Astrocyte (in vitro differentiated cells and primary cell): ENCODE data around the gene DLGAP1. TPM values are rescaled to one million over a fixed set of nuclear protein-coding genes. Genes with fewer than 3 reads are reported as not detected.

Experiments
- DNase-seq: peaks from one replicate; pipeline ENCODE4 v3.0.0-alpha.2; 2010; ENCODE audit warnings: low read depth
- FAIRE-seq: peaks from 2 replicates; lab custom pipeline; 2011; peaks lifted over from hg19 to GRCh38; lab: Jason Lieb, UNC
- H2AFZ ChIP-seq: 2 replicates; pipeline ENCODE4 v1.6.0; 2012; ENCODE audit warnings: low read depth, low read length, inconsistent platforms
- H3K27ac ChIP-seq: 2 replicates; pipeline ENCODE4 v1.5.1; 2011; ENCODE audit warnings: low read depth, low read length, inconsistent platforms
- H3K27me3 ChIP-seq: 2 replicates; pipeline ENCODE4 v1.6.0; 2011; ENCODE audit warnings: low read length, inconsistent platforms; ENCODE audit not compliant: insufficient read depth
- H3K36me3 ChIP-seq: 2 replicates; pipeline ENCODE4 v1.5.1; 2011; ENCODE audit warnings: low read length, inconsistent platforms; ENCODE audit not compliant: insufficient read depth
- H3K4me1 ChIP-seq: 2 replicates; pipeline ENCODE4 v1.5.1; 2011; ENCODE audit warnings: low read length, inconsistent platforms; ENCODE audit not compliant: insufficient read depth
- H3K4me2 ChIP-seq: 2 replicates; pipeline ENCODE4 v1.6.0; 2012; ENCODE audit warnings: low read length, inconsistent platforms
- H3K4me3 ChIP-seq: 2 replicates; pipeline ENCODE4 v1.5.1; 2011; ENCODE audit warnings: low read depth, mild to moderate bottlenecking, low read length, inconsistent platforms; ENCODE audit not compliant: insufficient read depth
- H3K79me2 ChIP-seq: 2 replicates; pipeline ENCODE4 v1.6.0; 2012; ENCODE audit warnings: mild to moderate bottlenecking, low read length, inconsistent platforms; ENCODE audit not compliant: insufficient read depth
- H3K9ac ChIP-seq: 2 replicates; pipeline ENCODE4 v1.6.0; 2012; ENCODE audit warnings: mild to moderate bottlenecking, low read length, inconsistent platforms
- H3K9me3 ChIP-seq: 2 replicates; pipeline ENCODE4 v1.5.1; 2012; ENCODE audit warnings: low read depth, mild to moderate bottlenecking, low read length, inconsistent platforms; ENCODE audit not compliant: insufficient read depth
- H4K20me1 ChIP-seq: 2 replicates; pipeline ENCODE4 v1.6.0; 2012; ENCODE audit warnings: low read length, inconsistent platforms; ENCODE audit not compliant: insufficient read depth
- H3K27ac Mint-ChIP-seq: one replicate; pipeline ENCODE4 v1.8.0; 2021; ENCODE audit warnings: mild to moderate bottlenecking, mixed read lengths; ENCODE audit not compliant: unreplicated experiment
- H3K27me3 Mint-ChIP-seq: one replicate; pipeline ENCODE4 v1.8.0; 2021; ENCODE audit warnings: low read depth, mixed read lengths; ENCODE audit not compliant: unreplicated experiment
- H3K36me3 Mint-ChIP-seq: one replicate; pipeline ENCODE4 v1.8.0; 2021; ENCODE audit warnings: low read depth, mixed read lengths; ENCODE audit not compliant: unreplicated experiment
- H3K4me1 Mint-ChIP-seq: one replicate; pipeline ENCODE4 v1.8.0; 2021; ENCODE audit warnings: low read depth, mixed read lengths; ENCODE audit not compliant: unreplicated experiment
- H3K4me3 Mint-ChIP-seq: one replicate; pipeline ENCODE4 v1.8.0; 2021; ENCODE audit warnings: mild to moderate bottlenecking, moderate library complexity, mixed read lengths; ENCODE audit not compliant: unreplicated experiment
- H3K9me3 Mint-ChIP-seq: one replicate; pipeline ENCODE4 v1.8.0; 2021; ENCODE audit warnings: mild to moderate bottlenecking, mixed read lengths; ENCODE audit not compliant: unreplicated experiment
- CTCF ChIP-seq: IDR thresholded peaks from 2 replicates; pipeline ENCODE4 v1.5.1; 2011; ENCODE audit warnings: low read depth, mild to moderate bottlenecking, inconsistent platforms, low read length, moderate library complexity; ENCODE audit not compliant: insufficient read depth
- EZH2 ChIP-seq: IDR thresholded peaks from 2 replicates; pipeline ENCODE4 v1.6.1; 2012; ENCODE audit warnings: mild to moderate bottlenecking, low read length, inconsistent platforms; ENCODE audit not compliant: insufficient read depth
- total RNA-seq: library from RNA; stranded (reverse); gene quantifications from 2 replicates; pipeline ENCODE4 v1.2.1, GENCODE V29; 2021

Gene DLGAP1
- total RNA-seq, 1 donor from 2014 or later, result 2.3 TPM

GRCh38 chr18:3455907-3456685 is 999.0 kb downstream of the DLGAP1 start:
- peaks cover 20% of the 10 kb centered on the region for H4K20me1 ChIP-seq
- no peaks in the 10 kb centered on the region for H3K27me3 ChIP-seq
- Mint-ChIP-seq H3K27ac (peak overlapping the region; percentile 92), H3K4me1 (peaks cover 39% of the 10 kb centered on the region), H3K4me3 (peak overlapping the region; percentile 95), H3K27me3 (no peaks in the 10 kb centered on the region), H3K36me3 (peaks cover 34% of the 10 kb centered on the region), H3K9me3 (peaks cover 2% of the 10 kb centered on the region)
- peaks cover 82% of the 10 kb centered on the region for H3K79me2 ChIP-seq
- H2AFZ ChIP-seq, result no peak overlapping the region
- peak overlapping the region; percentile 99 for H3K9ac ChIP-seq
- peak; percentile 74 for DNase-seq
- FAIRE-seq, result no peak
- peaks cover 50% of the 10 kb centered on the region for H3K4me1 ChIP-seq
- H3K36me3 ChIP-seq, result peaks cover 28% of the 10 kb centered on the region
- peak overlapping the region; percentile 89 for H3K4me2 ChIP-seq
- H3K9me3 ChIP-seq, result no peaks in the 10 kb centered on the region
- H3K27ac ChIP-seq, result peak overlapping the region; percentile 99
- no peak for TF ChIP-seq CTCF
- no peak for TF ChIP-seq EZH2
- peak overlapping the region; percentile 6 for H3K4me3 ChIP-seq

- Histone ChIP-seq H3K27me3 (no peaks in the 10 kb centered on the region), H2AFZ (no peak overlapping the region), H3K4me3 (peak overlapping the region; percentile 78), H3K4me2 (peak overlapping the region; percentile 89), H3K9me3 (no peaks in the 10 kb centered on the region), H3K36me3 (peaks cover 25% of the 10 kb centered on the region), H3K27ac (peak overlapping the region; percentile 99), H3K79me2 (peaks cover 90% of the 10 kb centered on the region), H3K4me1 (peaks cover 50% of the 10 kb centered on the region), H4K20me1 (peaks cover 20% of the 10 kb centered on the region), H3K9ac (peak overlapping the region; percentile 99)
- DNase-seq (no peak), FAIRE-seq (no peak)
- TF ChIP-seq EZH2, result no peak
- Mint-ChIP-seq H3K36me3 (peaks cover 29% of the 10 kb centered on the region), H3K27me3 (no peaks in the 10 kb centered on the region), H3K4me3 (peak overlapping the region; percentile 95), H3K27ac (peak overlapping the region; percentile 92), H3K4me1 (peaks cover 38% of the 10 kb centered on the region), H3K9me3 (no peaks in the 10 kb centered on the region)
These were observed 999.9 kb downstream of the DLGAP1 start for GRCh38 chr18:3455090-3455635.

- FAIRE-seq, result no peak
These were observed 1000.6 kb downstream of the DLGAP1 start for GRCh38 chr18:3454365-3455089.

More at GRCh38 chr18:3454365-3455089, 1000.6 kb downstream of the DLGAP1 start:
- Mint-ChIP-seq H3K4me1 (peaks cover 38% of the 10 kb centered on the region), H3K27ac (peak overlapping the region; percentile 100), H3K4me3 (peak overlapping the region; percentile 95), H3K27me3 (no peaks in the 10 kb centered on the region), H3K36me3 (peaks cover 28% of the 10 kb centered on the region), H3K9me3 (no peaks in the 10 kb centered on the region)
- peak overlapping the region; percentile 78 for H3K4me3 ChIP-seq
- TF ChIP-seq EZH2, result no peak
- peak; percentile 80 for TF ChIP-seq CTCF
- H3K4me1 ChIP-seq, result peaks cover 49% of the 10 kb centered on the region
- H3K27ac ChIP-seq, result peak overlapping the region; percentile 99
- H3K27me3 ChIP-seq, result no peaks in the 10 kb centered on the region
- peak; percentile 67 for DNase-seq
- H3K79me2 ChIP-seq, result peaks cover 92% of the 10 kb centered on the region
- H3K9me3 ChIP-seq, result no peaks in the 10 kb centered on the region
- H4K20me1 ChIP-seq, result peaks cover 20% of the 10 kb centered on the region
- H3K9ac ChIP-seq, result peak overlapping the region; percentile 99
- H3K36me3 ChIP-seq, result peaks cover 25% of the 10 kb centered on the region
- no peak overlapping the region for H2AFZ ChIP-seq
- H3K4me2 ChIP-seq, result peak overlapping the region; percentile 89
